ENCODE measurements around the gene PARP12. TPM values are rescaled to one million over a fixed set of nuclear protein-coding genes. Genes with fewer than 3 reads are reported as not detected.
A peak's percentile ranks its signal among the peaks of the same experiment; 100 is the strongest.

The PARP12 gene
- total and polyA plus RNA-seq, 9 of the 15 experiments (the other 6 are each of a cell fraction or from before 2014, with no cell fraction given), result 4.6 to 40.4 (median 23.5) TPM

DNA sequence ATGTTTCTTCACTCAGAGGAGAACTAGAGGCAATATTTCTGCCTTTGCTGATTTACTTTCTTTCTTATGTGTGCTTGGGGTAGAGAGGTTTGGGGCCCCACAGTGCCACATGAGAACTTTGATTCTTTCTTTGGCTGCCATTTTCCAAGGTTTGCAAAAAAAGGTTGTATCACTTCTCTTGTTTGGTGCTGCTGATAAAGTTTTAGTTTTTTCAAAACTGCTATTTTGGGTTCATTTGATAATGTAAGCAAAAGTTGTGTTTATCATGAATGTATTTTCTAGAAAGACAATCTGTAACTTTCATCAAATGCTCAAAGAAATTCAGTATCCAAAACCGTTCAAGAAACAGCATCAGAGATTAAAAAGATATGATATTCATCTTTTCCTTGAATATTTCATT lies 30.6 kb upstream of the PARP12 start (continued):
- TF ChIP-seq PTRF (tag; IDR thresholded peaks at IDR 0.05), result no peak
- no peak for TF ChIP-seq ZNF217 (CRISPR knock-in tag; IDR thresholded peaks at IDR 0.05)
- TF ChIP-seq, protein P1, sequence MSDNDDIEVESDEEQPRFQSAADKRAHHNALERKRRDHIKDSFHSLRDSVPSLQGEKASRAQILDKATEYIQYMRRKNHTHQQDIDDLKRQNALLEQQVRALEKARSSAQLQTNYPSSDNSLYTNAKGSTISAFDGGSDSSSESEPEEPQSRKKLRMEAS (CRISPR knock-in tag; IDR thresholded peaks at IDR 0.05), result no peak
- no peak for TF ChIP-seq ZKSCAN1 (IDR thresholded peaks at IDR 0.05; ENCODE audit: low read depth, low read length)
- 0 out of 2 replicates have a peak, but pooled peaks have one; percentile 34 for TF ChIP-seq MEF2D (tag; conservative IDR thresholded peaks at IDR 0.05; ENCODE audit: low read depth)
- no peak for TF ChIP-seq HOXB6 (CRISPR knock-in tag; IDR thresholded peaks at IDR 0.05; ENCODE audit: borderline replicate concordance)
- TF ChIP-seq RBM39 (optimal IDR thresholded peaks at IDR 0.05; ENCODE audit: low read depth, low read length), result no peak
- TF ChIP-seq KAT7 (CRISPR knock-in tag; IDR thresholded peaks at IDR 0.05; ENCODE audit: borderline replicate concordance), result no peak
- TF ChIP-seq ZNF408 (CRISPR knock-in tag; IDR thresholded peaks at IDR 0.05; ENCODE audit: low read depth), result no peak
- TF ChIP-seq SMARCB1 (IDR thresholded peaks at IDR 0.05; ENCODE audit: insufficient read length, low read depth), result no peak
- TF ChIP-seq FOXA1 (IDR thresholded peaks at IDR 0.05; ENCODE audit: borderline replicate concordance), result no peak

DNA sequence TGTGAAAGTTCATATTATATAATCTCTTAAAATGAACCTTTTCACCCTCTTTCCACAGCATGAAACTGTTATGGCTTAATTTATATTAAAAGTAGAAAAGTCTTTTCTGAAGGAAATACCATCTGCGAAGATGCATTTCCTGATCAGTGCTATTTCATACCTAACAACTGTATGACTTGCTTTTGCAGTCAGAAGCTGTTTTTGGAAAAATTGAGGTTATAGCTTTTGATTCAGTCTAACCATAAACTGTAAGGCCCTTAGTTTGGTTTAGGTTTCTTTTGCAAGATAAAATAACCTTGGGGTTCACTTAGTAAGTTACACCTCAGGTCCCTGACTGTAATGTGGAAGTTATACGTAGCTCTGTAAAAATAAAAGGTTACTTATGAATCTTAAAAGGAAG lies 22.7 kb upstream of the PARP12 start:
- CTCF ChIA-PET (ENCODE audit: low intra/inter-chr PET ratio), result no interaction called here
- Histone ChIP-seq H3K36me3 (ENCODE audit: control insufficient read depth, insufficient read depth, low read length) (no peaks in the 10 kb centered on the region), H3K9ac (ENCODE audit: insufficient read depth in 1 of 2, low read depth in 2 of 2, low read length in 2 of 2) (peak overlapping the region in 1 of 2 experiments; percentile 5; a peak in 1 of 4 replicates), H3K79me2 (ENCODE audit: control insufficient read depth, insufficient read depth, low read length) (no peaks in the 10 kb centered on the region), H3K4me2 (ENCODE audit: insufficient read depth, low read length) (no peak overlapping the region), H3K4me1 (replicated peaks in 1 of 2; ENCODE audit: control insufficient read depth in 2 of 2, insufficient read depth in 2 of 2, low read length in 2 of 2) (peaks cover 6 to 10% of the 10 kb centered on the region in 2 experiments; a peak in 4 of 5 replicates), H4K20me1 (replicated peaks; ENCODE audit: control insufficient read depth, insufficient read depth, low read length) (no peaks in the 10 kb centered on the region), H3K4me3 (no peak overlapping the region), H3K9me3 (replicated peaks; ENCODE audit: control insufficient read depth, insufficient read depth, low read depth, low read length) (no peaks in the 10 kb centered on the region), H2AFZ (ENCODE audit: low read depth, low read length) (peak overlapping the region; percentile 69), H3K27ac (ENCODE audit: extremely low read depth, low read depth, low read length) (no peak overlapping the region), H3K9me1 (ENCODE audit: control insufficient read depth, insufficient read depth, low read length) (no peaks in the 10 kb centered on the region), H3K27me3 (ENCODE audit: control insufficient read depth in 2 of 2, insufficient read depth in 2 of 2, low read length in 2 of 2) (peaks cover 1 to 5% of the 10 kb centered on the region in 2 experiments; a peak in 2 of 5 replicates)
- no peak for FAIRE-seq
- POLR2A ChIA-PET, result interaction anchor here (0.7 to 1.1 kb wide), 3 partner anchors 15 to 497 kb away, joined by 4 to 5 read pairs (median 4); no protein-coding TSS in a partner anchor
- BruUV-seq (replicated peaks), result no TSS peak
- 82% methylated on average over 2 of the region's 2 CpGs for WGBS (ENCODE audit: insufficient coverage, low coverage, missing lambda C conversion rate)
- intact Hi-C loops (cut with micrococcal nuclease) (no loop called here), in situ Hi-C loops (cut with MboI) (no loop called here)
- DNase-seq (ENCODE audit: extremely low read depth in 1 of 4, low spot score in 3 of 4), result no peak
- ATAC-seq, result no peak
- TF ChIP-seq CBX5 (IDR thresholded peaks at IDR 0.05; ENCODE audit: borderline replicate concordance, low read depth) (no peak), TCFL5 (CRISPR knock-in tag; conservative IDR thresholded peaks at IDR 0.05) (no peak), ZBTB17 (CRISPR knock-in tag; IDR thresholded peaks at IDR 0.05) (no peak), GTF2A2 (tag; IDR thresholded peaks at IDR 0.05) (no peak), TGIF2 (CRISPR knock-in tag; IDR thresholded peaks at IDR 0.05) (no peak), MCM2 (IDR thresholded peaks at IDR 0.05; ENCODE audit: low read depth) (no peak)
- TF ChIP-seq, protein P2, sequence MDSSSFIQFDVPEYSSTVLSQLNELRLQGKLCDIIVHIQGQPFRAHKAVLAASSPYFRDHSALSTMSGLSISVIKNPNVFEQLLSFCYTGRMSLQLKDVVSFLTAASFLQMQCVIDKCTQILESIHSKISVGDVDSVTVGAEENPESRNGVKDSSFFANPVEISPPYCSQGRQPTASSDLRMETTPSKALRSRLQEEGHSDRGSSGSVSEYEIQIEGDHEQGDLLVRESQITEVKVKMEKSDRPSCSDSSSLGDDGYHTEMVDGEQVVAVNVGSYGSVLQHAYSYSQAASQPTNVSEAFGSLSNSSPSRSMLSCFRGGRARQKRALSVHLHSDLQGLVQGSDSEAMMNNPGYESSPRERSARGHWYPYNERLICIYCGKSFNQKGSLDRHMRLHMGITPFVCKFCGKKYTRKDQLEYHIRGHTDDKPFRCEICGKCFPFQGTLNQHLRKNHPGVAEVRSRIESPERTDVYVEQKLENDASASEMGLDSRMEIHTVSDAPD (CRISPR knock-in tag; IDR thresholded peaks at IDR 0.05), result no peak
- TF ChIP-seq, protein P3, sequence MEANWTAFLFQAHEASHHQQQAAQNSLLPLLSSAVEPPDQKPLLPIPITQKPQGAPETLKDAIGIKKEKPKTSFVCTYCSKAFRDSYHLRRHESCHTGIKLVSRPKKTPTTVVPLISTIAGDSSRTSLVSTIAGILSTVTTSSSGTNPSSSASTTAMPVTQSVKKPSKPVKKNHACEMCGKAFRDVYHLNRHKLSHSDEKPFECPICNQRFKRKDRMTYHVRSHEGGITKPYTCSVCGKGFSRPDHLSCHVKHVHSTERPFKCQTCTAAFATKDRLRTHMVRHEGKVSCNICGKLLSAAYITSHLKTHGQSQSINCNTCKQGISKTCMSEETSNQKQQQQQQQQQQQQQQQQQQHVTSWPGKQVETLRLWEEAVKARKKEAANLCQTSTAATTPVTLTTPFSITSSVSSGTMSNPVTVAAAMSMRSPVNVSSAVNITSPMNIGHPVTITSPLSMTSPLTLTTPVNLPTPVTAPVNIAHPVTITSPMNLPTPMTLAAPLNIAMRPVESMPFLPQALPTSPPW (CRISPR knock-in tag; IDR thresholded peaks at IDR 0.05), result no peak
- TF ChIP-seq, protein P4, sequence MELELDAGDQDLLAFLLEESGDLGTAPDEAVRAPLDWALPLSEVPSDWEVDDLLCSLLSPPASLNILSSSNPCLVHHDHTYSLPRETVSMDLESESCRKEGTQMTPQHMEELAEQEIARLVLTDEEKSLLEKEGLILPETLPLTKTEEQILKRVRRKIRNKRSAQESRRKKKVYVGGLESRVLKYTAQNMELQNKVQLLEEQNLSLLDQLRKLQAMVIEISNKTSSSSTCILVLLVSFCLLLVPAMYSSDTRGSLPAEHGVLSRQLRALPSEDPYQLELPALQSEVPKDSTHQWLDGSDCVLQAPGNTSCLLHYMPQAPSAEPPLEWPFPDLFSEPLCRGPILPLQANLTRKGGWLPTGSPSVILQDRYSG (tag; conservative IDR thresholded peaks at IDR 0.05; ENCODE audit: low read depth), result no peak

Measured in K562 (cell line).